Memory B cell (primary cell): ENCODE measurements around the gene THSD7B.
"Not testable (repeated sequence)": the region's sequence is repeated elsewhere in the genome, so short reads cannot be mapped to it uniquely, and the experiment has no call there.

Experiments
- ATAC-seq: fragments of 150-1000 bp; cut with Tn5 transposase; 2 replicates; pipeline ENCODE4 v1.10.0; 2021; ENCODE audit warnings: low read depth, mild to moderate bottlenecking, moderate library complexity
- DNase-seq, 2 donors: peaks; one replicate each; pipeline ENCODE4 v3.0.0; 2022; ENCODE audit warnings: low spot score in 2 of 2
- H3K27ac Mint-ChIP-seq: one replicate; pipeline ENCODE4 v1.8.0; 2022; ENCODE audit warnings: mild to moderate bottlenecking, moderate library complexity, mixed read lengths
- H3K27me3 Mint-ChIP-seq: one replicate; pipeline ENCODE4 v1.8.0; 2022; ENCODE audit warnings: mixed read lengths
- H3K36me3 Mint-ChIP-seq: one replicate; pipeline ENCODE4 v1.8.0; 2022; ENCODE audit warnings: mild to moderate bottlenecking, mixed read lengths
- H3K4me1 Mint-ChIP-seq: one replicate; pipeline ENCODE4 v1.8.0; 2022; ENCODE audit warnings: mixed read lengths
- H3K4me3 Mint-ChIP-seq: one replicate; pipeline ENCODE4 v1.8.0; 2022; ENCODE audit warnings: mild to moderate bottlenecking, moderate library complexity, mixed read lengths
- H3K9me3 Mint-ChIP-seq: one replicate; pipeline ENCODE4 v1.8.0; 2022; ENCODE audit warnings: mixed read lengths

THSD7B gene

DNA sequence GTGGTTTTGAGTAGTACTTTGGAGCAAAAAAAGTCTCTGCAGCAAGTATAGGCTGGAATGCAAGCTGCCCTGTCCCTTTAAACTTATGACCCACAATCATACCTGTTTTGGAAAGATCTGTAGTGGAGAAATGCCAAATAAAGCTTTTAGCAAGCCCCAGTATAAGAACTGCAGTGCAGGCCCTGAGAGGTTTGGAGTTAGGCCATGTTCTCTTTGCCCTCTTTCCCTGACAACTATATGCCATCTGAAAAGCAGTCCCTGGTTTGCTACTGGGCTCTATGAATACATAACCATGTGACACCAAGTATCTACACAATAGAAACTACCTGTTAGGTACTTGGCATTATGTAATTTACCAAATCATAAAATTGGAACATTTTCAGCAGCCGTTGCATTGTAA, 931.6 kb downstream of the THSD7B start:
- Mint-ChIP-seq H3K36me3 (no peaks in the 10 kb centered on the region), H3K9me3 (peaks cover 2% of the 10 kb centered on the region), H3K4me3 (no peak overlapping the region), H3K4me1 (no peaks in the 10 kb centered on the region), H3K27me3 (no peaks in the 10 kb centered on the region), H3K27ac (no peak overlapping the region)
- DNase-seq (no peak), ATAC-seq (no peak)

DNA sequence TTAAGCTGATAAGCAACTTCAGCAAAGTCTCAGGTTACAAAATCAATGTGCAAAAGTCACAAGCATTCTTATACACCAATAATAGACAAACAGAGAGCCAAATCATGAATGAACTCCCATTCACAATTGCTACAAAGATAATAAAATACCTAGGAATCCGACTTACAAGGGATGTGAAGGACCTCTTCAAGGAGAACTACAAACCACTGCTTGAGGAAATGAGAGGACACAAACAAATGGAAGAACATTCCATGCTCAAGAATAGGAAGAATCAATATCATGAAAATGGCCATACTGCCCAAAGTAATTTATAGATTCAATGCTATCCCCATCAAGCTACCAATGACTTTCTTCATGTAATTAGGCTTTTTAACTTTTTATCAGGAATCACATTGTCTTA, 934.9 kb downstream of the THSD7B start:
- H3K27me3 Mint-ChIP-seq, H3K36me3 Mint-ChIP-seq, H3K4me1 Mint-ChIP-seq, ATAC-seq, H3K27ac Mint-ChIP-seq, DNase-seq, H3K9me3 Mint-ChIP-seq, H3K4me3 Mint-ChIP-seq: not testable (repeated sequence)

DNA sequence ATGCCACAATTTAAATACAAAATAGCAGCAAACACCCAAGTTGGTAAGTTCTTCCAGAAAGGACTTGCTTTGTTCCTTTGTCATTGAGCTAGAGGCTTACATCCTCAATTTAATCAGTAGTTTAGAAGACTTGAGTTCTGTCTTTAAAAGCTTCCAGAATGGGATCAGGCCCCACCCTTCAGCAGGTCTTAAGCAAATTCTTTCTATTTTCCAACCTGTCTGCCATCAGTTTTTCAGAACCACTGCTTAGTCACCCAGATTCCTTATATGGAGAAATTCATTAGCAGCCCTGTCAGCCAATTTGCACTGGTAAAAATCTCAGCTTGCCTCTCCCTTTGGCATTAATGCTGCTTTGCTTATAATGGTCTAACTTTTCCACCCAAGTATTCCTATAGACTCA, 935.3 kb downstream of the THSD7B start:
- Mint-ChIP-seq H3K27me3 (no peaks in the 10 kb centered on the region), H3K27ac (no peak overlapping the region), H3K9me3 (peaks cover 5% of the 10 kb centered on the region), H3K4me1 (no peaks in the 10 kb centered on the region), H3K4me3 (no peak overlapping the region), H3K36me3 (no peaks in the 10 kb centered on the region)
- ATAC-seq: no peak
- DNase-seq: no peak

DNA sequence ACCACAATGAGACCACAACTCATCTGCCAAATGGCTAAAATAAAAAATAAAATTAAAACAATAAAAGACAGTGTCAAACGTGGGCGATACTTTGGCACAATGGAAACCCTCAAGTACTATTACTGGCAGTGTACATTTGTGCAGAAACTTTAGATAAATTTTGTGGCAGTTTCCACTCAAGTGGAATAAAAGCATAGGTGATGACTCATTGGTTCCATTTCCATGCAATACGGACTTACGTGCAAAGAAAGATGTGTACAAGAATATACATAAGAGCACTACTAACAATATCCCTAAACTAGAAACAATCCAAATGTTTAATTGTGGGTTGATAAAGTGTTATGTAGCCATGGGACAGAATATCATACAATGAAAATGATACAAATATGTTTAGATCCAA, 940.0 kb downstream of the THSD7B start:
- no peak overlapping the region for H3K27ac Mint-ChIP-seq
- H3K9me3 Mint-ChIP-seq: peaks cover 6% of the 10 kb centered on the region
- no peak for ATAC-seq
- H3K27me3 Mint-ChIP-seq: no peaks in the 10 kb centered on the region
- DNase-seq: no peak
- H3K4me1 Mint-ChIP-seq: no peaks in the 10 kb centered on the region
- no peak overlapping the region for H3K4me3 Mint-ChIP-seq
- H3K36me3 Mint-ChIP-seq: peaks cover under 1% of the 10 kb centered on the region

DNA sequence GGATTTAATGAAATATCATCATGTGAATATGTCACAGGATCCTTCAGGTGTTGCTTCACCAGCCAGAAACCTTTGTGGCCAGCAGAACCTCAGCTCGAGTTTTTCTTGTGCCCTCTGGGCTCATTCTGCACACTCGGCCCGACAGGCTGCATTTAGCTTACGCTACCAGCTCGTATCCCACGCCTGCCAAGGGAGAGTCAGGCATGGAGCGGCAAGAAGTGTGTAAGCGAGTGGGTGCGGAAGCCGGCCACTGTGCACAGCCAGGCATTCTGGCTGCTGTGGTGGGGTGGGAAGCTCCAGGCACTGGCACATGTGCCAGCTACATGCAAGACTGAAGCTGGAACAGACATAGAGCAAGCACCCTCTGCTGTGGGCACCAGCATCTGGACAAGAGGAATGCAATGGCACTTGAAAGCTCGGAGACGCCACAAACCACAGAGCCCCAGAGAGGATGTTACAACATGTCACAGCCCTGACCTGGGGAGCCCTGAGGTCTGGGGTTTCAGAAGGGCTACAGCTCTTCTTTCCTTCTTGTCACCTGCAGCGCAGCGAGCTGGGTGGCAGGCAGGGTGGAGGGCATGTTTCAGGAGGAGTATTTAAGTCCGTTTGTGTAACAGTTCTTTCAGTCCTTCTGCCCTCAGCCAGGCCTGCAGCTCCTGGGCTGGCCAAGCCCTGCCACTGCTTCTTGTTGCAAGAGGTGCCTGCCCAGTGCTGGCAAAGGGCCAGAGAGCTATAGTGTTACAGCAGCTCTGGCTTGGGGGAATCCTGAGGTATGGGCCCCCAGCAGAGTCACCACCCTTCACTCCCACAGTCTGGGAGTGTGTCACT, 941.7 kb downstream of the THSD7B start:
- ATAC-seq (no peak), DNase-seq (no peak)
- Mint-ChIP-seq H3K9me3 (peaks cover 14% of the 10 kb centered on the region), H3K4me1 (no peaks in the 10 kb centered on the region), H3K27me3 (no peaks in the 10 kb centered on the region), H3K36me3 (peaks cover 2% of the 10 kb centered on the region), H3K4me3 (no peak overlapping the region), H3K27ac (no peak overlapping the region)

DNA sequence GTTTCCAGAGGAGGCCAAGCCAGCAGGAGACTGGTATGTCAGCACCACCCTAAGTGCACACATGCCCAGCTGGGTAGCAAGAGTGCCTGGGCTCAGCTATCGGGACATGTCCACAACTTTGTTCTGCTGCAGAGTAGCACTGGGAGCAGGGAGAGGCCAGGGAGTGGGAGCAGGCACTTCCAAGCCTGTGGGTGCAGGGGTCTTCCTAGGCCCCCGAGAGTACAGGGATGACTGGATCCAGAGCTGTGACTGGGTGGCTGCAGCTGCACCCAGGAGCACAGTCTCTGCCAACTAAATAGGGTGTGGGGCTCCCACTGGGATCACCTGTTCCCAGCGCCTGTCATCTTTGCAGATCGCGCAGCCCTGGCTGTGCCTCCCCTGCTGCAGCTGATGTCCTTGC, 943.0 kb downstream of the THSD7B start:
- Mint-ChIP-seq H3K4me3 (no peak overlapping the region), H3K36me3 (peaks cover 2% of the 10 kb centered on the region), H3K4me1 (no peaks in the 10 kb centered on the region), H3K27ac (no peak overlapping the region), H3K9me3 (peaks cover 14% of the 10 kb centered on the region), H3K27me3 (no peaks in the 10 kb centered on the region)
- ATAC-seq: no peak
- no peak for DNase-seq

DNA sequence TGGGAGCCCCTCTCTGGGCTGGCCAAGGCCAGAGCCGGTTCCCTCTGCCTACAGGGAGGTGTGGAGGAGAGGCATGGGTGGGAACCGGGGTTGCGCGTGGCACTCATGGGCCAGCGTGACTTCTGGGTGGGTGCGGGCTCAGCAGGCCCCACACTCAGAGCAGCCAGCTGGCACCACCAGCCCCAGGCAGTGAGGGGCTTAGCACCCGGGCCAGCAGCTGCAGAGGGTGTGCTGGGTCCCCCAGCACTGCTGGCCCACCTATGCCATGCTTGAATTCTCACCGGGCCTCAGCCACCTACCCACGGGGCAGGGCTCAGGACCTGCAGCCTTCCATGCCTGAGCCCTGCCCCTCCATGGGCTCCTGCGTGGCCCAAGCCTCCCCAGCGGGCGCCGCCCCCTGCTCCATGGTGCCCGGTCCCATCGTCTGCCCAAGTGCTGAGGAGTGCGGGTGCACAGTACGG, 950.4 kb downstream of the THSD7B start:
- Mint-ChIP-seq H3K36me3 (no peaks in the 10 kb centered on the region), H3K27ac (no peak overlapping the region), H3K9me3 (peaks cover 11% of the 10 kb centered on the region), H3K4me1 (no peaks in the 10 kb centered on the region), H3K4me3 (no peak overlapping the region), H3K27me3 (peaks cover 1% of the 10 kb centered on the region)
- no peak for ATAC-seq
- no peak for DNase-seq

DNA sequence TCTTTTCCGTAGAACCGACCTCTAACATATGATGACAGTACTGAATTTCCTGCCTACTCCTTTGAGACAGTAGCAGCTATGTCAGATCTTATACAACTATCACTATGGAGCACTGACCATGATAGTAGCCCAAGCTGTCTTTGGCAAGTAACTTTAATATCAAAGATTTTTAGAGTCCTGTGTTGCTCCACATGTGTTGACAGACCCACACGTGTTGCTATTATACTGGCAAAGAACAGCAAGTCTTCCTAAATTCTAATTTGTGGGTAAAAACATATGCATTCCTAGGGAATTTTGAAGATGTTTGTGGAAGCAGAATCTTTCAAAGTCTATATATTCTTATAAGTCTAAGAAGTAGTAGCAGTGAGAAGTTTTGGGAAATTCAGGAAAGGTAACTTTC, 953.4 kb downstream of the THSD7B start:
- DNase-seq (no peak), ATAC-seq (no peak)
- H3K9me3 Mint-ChIP-seq: peaks cover 13% of the 10 kb centered on the region
- H3K27ac Mint-ChIP-seq: no peak overlapping the region
- H3K36me3 Mint-ChIP-seq: no peaks in the 10 kb centered on the region
- no peaks in the 10 kb centered on the region for H3K4me1 Mint-ChIP-seq
- H3K4me3 Mint-ChIP-seq: no peak overlapping the region
- peaks cover 1% of the 10 kb centered on the region for H3K27me3 Mint-ChIP-seq

DNA sequence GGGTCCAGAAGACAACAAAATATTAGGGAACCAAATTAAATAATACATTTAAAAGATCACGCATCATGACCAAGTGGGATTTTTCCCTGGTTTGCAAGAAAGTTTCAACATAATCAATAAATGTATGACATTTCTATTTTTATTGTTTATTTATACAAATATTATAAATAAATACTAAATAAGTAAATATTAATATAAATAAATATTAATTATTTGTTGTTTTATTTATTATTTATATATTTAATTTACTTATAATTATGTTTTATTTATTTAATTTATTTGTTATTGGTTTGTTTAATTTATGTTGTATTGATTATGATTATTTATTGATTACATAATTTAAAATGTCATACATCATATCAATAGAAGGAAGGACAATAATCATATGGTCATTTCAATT, 956.4 kb downstream of the THSD7B start:
- Mint-ChIP-seq H3K36me3 (no peaks in the 10 kb centered on the region), H3K4me1 (no peaks in the 10 kb centered on the region), H3K27me3 (peaks cover 1% of the 10 kb centered on the region), H3K9me3 (peaks cover 15% of the 10 kb centered on the region), H3K4me3 (no peak overlapping the region), H3K27ac (no peak overlapping the region)
- ATAC-seq (no peak), DNase-seq (no peak)

DNA sequence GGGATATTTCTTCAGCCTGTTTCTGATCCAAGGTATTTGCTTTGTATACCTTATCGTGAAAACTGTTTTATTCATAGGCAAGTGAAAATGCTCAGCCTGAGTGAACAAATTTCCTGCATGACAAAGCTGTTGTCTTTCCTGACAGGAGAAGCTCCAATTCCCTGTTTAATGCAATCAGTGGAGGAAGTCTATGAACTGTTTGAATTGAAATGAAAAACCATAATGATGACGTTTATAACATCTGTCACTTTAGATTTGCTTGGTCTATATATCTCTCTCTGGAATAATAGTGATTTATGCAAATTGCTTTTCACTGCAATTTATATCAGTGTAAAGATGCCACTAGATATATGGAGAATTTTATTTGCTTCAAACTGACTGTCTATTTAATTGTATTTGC, 959.6 kb downstream of the THSD7B start:
- Mint-ChIP-seq H3K27ac (no peak overlapping the region), H3K4me1 (no peaks in the 10 kb centered on the region), H3K36me3 (no peaks in the 10 kb centered on the region), H3K9me3 (peaks cover 15% of the 10 kb centered on the region), H3K27me3 (no peaks in the 10 kb centered on the region), H3K4me3 (no peak overlapping the region)
- no peak for DNase-seq
- no peak for ATAC-seq
